GM21390 (cell line): ENCODE data around the gene MFRP.

ENCODE experiments used
- ATAC-seq: cut with Tn5 transposase; IDR thresholded peaks from one replicate; pipeline ENCODE4 v1.9.1; 2021; ENCODE audit not compliant: unreplicated experiment

MFRP gene

GRCh38 chr11:119373059-119373920 is 26.8 kb upstream of the MFRP start:
- no peak for ATAC-seq

GRCh38 chr11:119372260-119373058 is 26.0 kb upstream of the MFRP start:
- ATAC-seq = no peak

GRCh38 chr11:119371778-119372182 is 25.3 kb upstream of the MFRP start:
- ATAC-seq = no peak

- ATAC-seq = no peak
Observed at GRCh38 chr11:119371067-119371601, 24.6 kb upstream of the MFRP start.

GRCh38 chr11:119370486-119371046 is 24.1 kb upstream of the MFRP start:
- no peak for ATAC-seq

- no peak for ATAC-seq
Observed at GRCh38 chr11:119369132-119369925, 22.8 kb upstream of the MFRP start.

GRCh38 chr11:119368121-119369034 is 21.9 kb upstream of the MFRP start:
- no peak for ATAC-seq

- no peak for ATAC-seq
Observed at GRCh38 chr11:119367661-119368120, 21.2 kb upstream of the MFRP start.

- ATAC-seq = no peak
Observed at GRCh38 chr11:119366690-119367620, 20.4 kb upstream of the MFRP start.

GRCh38 chr11:119365071-119365591 is 18.6 kb upstream of the MFRP start:
- no peak for ATAC-seq

- no peak for ATAC-seq
Observed at GRCh38 chr11:119363851-119364590, 17.5 kb upstream of the MFRP start.

GRCh38 chr11:119363081-119363850 is 16.8 kb upstream of the MFRP start:
- no peak for ATAC-seq

- ATAC-seq = no peak
Observed at GRCh38 chr11:119362741-119363080, 16.2 kb upstream of the MFRP start.

- no peak for ATAC-seq
Observed at GRCh38 chr11:119361941-119362725, 15.6 kb upstream of the MFRP start.

GRCh38 chr11:119361056-119361787 is 14.7 kb upstream of the MFRP start:
- ATAC-seq = no peak
